Right lobe of liver (tissue), 6 donors: Measurements from ENCODE around the gene RASAL1. TPM values are rescaled to one million over a fixed set of nuclear protein-coding genes. Genes with fewer than 3 reads are reported as not detected.

Experiments
- ATAC-seq, 4 donors: fragments of 200-7000 bp; cut with Tn5 transposase; one replicate each; pipeline ENCODE4 v1.9.1; 2020; ENCODE audit warnings: mild to moderate bottlenecking in 4 of 4, moderate library complexity in 4 of 4
- DNase-seq, 3 donors: peaks; one replicate each; pipeline ENCODE4 v3.0.0-alpha.2; 2020
- H3K27ac ChIP-seq, 3 donors: fragments of 200-600 bp; one replicate each; pipeline ENCODE4 v1.8.0; 2022
- H3K27me3 ChIP-seq, 2 donors: fragments of 200-600 bp; one replicate each; pipeline ENCODE4 v1.8.0; 2022
- H3K36me3 ChIP-seq, 4 donors: fragments of 200-600 bp; sonication (generic) in 1 of 4; one replicate each; pipeline versions ENCODE4 v1.5.1 to v1.8.0; 2017 to 2022; ENCODE audit warnings: control low read depth in 1 of 4
- H3K4me1 ChIP-seq, 4 donors: fragments of 200-600 bp; sonication (generic) in 1 of 4; one replicate each; pipeline versions ENCODE4 v1.5.1 to v1.8.0; 2017 to 2022; ENCODE audit warnings: control low read depth in 1 of 4
- H3K4me3 ChIP-seq, 3 donors: fragments of 200-600 bp; one replicate each; pipeline ENCODE4 v1.8.0; 2022
- H3K9me3 ChIP-seq, 4 donors: fragments of 200-600 bp; sonication (generic) in 1 of 4; one replicate each; pipeline versions ENCODE4 v1.5.1 to v1.8.0; 2017 to 2022; ENCODE audit warnings: control low read depth in 1 of 4
- POLR2A ChIP-seq: fragments of 450-650 bp; IDR thresholded peaks from one replicate; pipeline ENCODE4 v1.6.1; 2017; ENCODE audit warnings: antibody characterized with exemption, mild to moderate bottlenecking
- WGBS: methylation state at CpG from one replicate; pipeline ENCODE4 v1.1.6; 2018; ENCODE audit warnings: low coverage, low lambda C conversion rate; ENCODE audit not compliant: insufficient coverage; ENCODE audit errors: missing lambda C conversion rate; 5-methylcytosine and 5-hydroxymethylcytosine counted together
- intact Hi-C, 2 donors: fragments of 100-400 bp; cut with DNase I; formaldehyde crosslinking; loops; one replicate each; pipeline versions ENCODE4 v1.11.2 to v1.14.1; 2022
- total RNA-seq, 6 experiments: library from RNA; depleted of rRNA in 2 of 6; stranded (reverse); fragments of >200 nt in 2 of 6; fragmentation: NEBNext Ultra II Directional in 3 of 6; extraction: Animal tissue kit (Norgen Biotek cat#: 25700) in 3 of 6; gene quantifications; one replicate each; pipeline versions ENCODE4 v1.1.0 to v1.2.4, GENCODE V29; 2016 to 2023
- TF ChIP-seq, protein P1 (sequence below), 4 donors: fragments of 200-600 bp in 3 of 4; fragments of 450-650 bp in 1 of 4; IDR thresholded peaks; one replicate each; pipeline versions ENCODE4 v1.5.1 to v1.8.0; 2016 to 2022; ENCODE audit warnings: antibody characterized with exemption in 4 of 4, mild to moderate bottlenecking in 2 of 4
- donor health status: DM: no; HTN: yes; CAD: no.
- donor health status: DM: no; HTN: no; CAD: no.
- donor health status: DM: no; HTN: no; CAD: no.
- donor health status: DM: no; HTN: yes; CAD: no.
- donor health status: DM: no; HTN: yes; CAD: no.

The RASAL1 gene
- total RNA-seq, 6 experiments from 2014 or later, result 0.10 to 0.24 (median 0.15) TPM; not detected in 2

DNA sequence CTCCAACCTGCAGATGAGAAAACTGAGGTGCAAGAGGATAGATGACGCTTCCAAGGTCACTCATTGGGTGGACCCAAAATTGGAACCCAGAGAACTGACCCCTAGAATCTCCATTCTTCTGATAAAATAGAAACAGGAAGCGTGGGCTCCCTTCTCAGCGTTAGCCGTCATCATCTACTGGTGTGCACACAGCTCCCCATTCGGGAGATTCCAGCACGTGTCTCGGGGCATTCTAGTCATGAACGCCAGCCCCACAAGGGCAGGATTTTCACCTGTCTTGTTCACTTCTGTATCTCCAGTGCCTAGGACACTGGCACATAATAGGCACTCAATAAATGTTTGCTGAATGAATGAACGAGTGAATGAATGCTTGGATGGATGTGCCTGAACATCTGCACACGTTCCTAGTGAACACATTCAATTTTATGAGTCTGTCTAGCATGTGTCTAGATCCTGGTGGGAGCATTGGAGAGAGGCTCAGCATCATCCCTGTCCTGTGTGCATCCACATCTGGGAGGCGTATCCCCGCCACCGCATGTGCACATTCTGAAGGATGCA is 30.5 kb downstream of the RASAL1 start:
- 73% methylated on average over 8 of the region's 13 CpGs for WGBS
- no peak overlapping the region for H3K4me3 ChIP-seq
- no peaks in the 10 kb centered on the region for H3K4me1 ChIP-seq
- TF ChIP-seq, protein P1, sequence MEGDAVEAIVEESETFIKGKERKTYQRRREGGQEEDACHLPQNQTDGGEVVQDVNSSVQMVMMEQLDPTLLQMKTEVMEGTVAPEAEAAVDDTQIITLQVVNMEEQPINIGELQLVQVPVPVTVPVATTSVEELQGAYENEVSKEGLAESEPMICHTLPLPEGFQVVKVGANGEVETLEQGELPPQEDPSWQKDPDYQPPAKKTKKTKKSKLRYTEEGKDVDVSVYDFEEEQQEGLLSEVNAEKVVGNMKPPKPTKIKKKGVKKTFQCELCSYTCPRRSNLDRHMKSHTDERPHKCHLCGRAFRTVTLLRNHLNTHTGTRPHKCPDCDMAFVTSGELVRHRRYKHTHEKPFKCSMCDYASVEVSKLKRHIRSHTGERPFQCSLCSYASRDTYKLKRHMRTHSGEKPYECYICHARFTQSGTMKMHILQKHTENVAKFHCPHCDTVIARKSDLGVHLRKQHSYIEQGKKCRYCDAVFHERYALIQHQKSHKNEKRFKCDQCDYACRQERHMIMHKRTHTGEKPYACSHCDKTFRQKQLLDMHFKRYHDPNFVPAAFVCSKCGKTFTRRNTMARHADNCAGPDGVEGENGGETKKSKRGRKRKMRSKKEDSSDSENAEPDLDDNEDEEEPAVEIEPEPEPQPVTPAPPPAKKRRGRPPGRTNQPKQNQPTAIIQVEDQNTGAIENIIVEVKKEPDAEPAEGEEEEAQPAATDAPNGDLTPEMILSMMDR (IDR thresholded peaks at IDR 0.05), result no peak
- TF ChIP-seq POLR2A, result no peak
- intact Hi-C loops, result no loop called here
- H3K36me3 ChIP-seq, result no peaks in the 10 kb centered on the region
- no peaks in the 10 kb centered on the region for H3K9me3 ChIP-seq
- H3K27me3 ChIP-seq, result no peaks in the 10 kb centered on the region
- DNase-seq (no peak), ATAC-seq (no peak)
- H3K27ac ChIP-seq, result no peak overlapping the region

DNA sequence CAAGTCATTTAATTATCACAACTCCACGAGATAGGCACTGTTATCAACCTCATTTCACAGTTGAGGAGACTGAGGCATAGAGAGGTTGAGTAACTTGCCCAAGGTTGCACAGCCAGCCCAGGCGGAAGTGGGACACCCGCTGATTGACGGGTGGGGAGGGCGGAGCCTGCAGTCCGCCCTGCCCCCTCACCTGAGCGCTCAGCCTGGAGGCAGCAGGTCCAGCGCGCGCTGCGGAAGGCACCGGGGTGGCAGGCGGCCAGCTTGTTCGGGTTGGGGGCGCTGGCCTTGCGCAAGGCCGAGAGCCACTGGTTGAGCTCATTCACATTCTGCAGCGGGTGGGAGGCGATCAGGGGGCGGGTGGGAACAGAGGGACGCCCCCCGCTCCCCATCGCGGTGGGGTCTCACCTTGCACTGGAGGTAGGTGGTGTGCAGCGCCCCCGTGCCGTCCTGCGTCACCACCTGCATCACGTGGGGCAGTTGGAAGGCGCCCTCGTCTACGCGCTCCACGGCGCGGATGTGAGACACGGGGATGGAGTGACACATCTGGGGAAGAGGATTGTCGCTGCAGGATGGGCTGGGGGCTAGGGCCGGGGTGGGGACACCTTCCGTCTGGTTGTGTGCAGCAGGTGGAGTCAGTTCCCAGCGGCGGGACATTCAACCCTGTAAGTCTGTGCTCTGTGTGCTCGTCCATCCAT is 31.7 kb downstream of the RASAL1 start:
- Histone ChIP-seq H3K27ac (no peak overlapping the region), H3K4me1 (peaks cover 0 to under 1% (median 0%) of the 10 kb centered on the region in 4 donors), H3K36me3 (no peaks in the 10 kb centered on the region), H3K4me3 (no peak overlapping the region), H3K27me3 (no peaks in the 10 kb centered on the region), H3K9me3 (no peaks in the 10 kb centered on the region)
- peak; percentile 47 to 63 (median 60) for ATAC-seq
- DNase-seq, result no peak
- 20% methylated on average over 3 of the region's 43 CpGs for WGBS
- intact Hi-C loops, result no loop called here
- TF ChIP-seq POLR2A, result no peak
- TF ChIP-seq, protein P1 (IDR thresholded peaks at IDR 0.05), result no peak

DNA sequence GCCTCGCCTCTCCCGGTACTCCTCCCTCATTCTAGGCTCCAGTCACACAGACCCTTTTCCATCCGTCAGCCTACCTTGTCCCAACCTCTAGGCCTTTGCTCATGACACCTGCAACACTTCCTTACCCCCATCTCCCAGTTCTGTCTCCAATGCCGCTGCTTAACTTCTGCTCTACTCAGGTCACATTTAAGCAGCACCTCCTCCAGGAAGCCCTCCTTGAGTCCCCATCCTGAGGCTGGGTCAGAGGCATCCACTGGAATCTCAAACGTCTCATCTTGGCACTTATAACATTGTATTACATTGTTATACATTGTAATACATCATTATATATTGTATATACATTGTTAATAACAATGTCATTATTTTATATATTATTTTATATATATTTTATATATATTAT is 32.8 kb downstream of the RASAL1 start:
- no peak overlapping the region for H3K27ac ChIP-seq
- no peaks in the 10 kb centered on the region for H3K27me3 ChIP-seq
- peaks cover 0 to 9% (median 0%) of the 10 kb centered on the region in 4 donors for H3K4me1 ChIP-seq
- TF ChIP-seq, protein P1 (IDR thresholded peaks at IDR 0.05), result no peak
- no peak for TF ChIP-seq POLR2A
- no peak for ATAC-seq
- H3K9me3 ChIP-seq, result no peaks in the 10 kb centered on the region
- 85% methylated on average over 5 of the region's 5 CpGs for WGBS
- intact Hi-C loops, result no loop called here
- H3K36me3 ChIP-seq, result no peaks in the 10 kb centered on the region
- no peak overlapping the region for H3K4me3 ChIP-seq
- no peak for DNase-seq

DNA sequence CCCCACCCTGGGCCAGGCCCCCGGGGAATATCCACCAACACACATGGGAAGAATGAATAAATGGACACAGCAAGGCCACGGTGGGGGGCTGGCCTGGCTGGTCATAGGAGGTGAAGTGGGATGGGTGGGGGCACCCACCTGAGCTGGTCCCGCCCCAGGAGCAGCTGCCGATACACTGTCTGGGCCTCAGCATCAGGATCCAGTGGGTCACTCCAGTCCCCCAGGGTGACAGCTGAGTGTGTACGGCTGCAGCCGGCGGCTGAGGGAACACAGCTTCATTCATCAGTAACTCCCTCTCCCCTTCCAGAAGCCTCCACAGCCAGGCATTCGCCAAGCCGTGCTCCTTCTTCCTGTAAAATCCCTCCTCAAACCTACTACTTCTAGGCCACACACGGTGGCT is 33.8 kb downstream of the RASAL1 start:
- no peak overlapping the region for H3K27ac ChIP-seq
- H3K4me1 ChIP-seq, result peaks cover 0 to 11% (median 0%) of the 10 kb centered on the region in 4 donors
- H3K27me3 ChIP-seq, result no peaks in the 10 kb centered on the region
- TF ChIP-seq POLR2A, result no peak
- TF ChIP-seq, protein P1 (IDR thresholded peaks at IDR 0.05), result no peak
- ATAC-seq (no peak), DNase-seq (no peak)
- intact Hi-C loops, result no loop called here
- no peak overlapping the region for H3K4me3 ChIP-seq
- H3K9me3 ChIP-seq, result no peaks in the 10 kb centered on the region
- no peaks in the 10 kb centered on the region for H3K36me3 ChIP-seq
- 92% methylated on average over 2 of the region's 10 CpGs for WGBS
